ENCODE results near the gene JMJD8. TPM values are rescaled to one million over a fixed set of nuclear protein-coding genes. Genes with fewer than 3 reads are reported as not detected.

The JMJD8 gene
- total RNA-seq, 1 donor from 2014 or later: 158 TPM

DNA sequence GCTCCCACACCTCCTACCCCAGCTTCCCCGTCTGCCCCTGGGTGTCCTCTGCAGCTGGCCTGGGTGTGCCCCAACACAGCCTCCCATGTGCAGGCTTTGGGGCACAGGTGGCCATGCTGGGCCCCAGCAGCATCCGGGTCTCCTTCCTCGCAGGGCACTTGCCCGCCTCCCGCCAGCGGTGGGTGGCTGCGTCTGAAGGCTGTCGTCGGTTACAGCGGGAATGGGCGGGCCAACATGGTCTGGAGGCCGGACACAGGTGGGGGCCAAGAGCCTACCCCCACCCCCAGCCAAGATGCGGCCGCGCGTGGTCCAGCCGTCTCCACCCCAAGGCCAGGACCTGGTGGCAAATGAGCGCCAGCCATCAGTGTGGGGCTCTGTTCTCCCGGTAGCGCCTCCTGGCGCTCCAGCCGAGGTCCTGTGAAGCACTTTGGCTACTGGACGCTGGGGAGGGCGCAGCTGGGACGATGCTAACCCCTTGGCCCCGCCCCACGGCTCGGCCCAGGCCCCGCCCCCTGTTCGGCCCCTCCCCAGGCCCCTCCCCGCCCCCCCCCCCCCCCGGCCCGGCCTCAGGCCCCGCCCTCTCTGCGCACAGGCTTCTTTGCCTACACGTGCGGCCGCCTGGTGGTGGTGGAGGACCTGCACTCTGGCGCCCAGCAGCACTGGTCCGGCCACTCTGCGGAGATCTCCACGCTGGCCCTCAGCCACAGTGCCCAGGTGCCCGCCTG is 23.5 kb downstream of the JMJD8 start:
- H3K27me3 ChIP-seq: no peaks in the 10 kb centered on the region
- TF ChIP-seq, protein P1, sequence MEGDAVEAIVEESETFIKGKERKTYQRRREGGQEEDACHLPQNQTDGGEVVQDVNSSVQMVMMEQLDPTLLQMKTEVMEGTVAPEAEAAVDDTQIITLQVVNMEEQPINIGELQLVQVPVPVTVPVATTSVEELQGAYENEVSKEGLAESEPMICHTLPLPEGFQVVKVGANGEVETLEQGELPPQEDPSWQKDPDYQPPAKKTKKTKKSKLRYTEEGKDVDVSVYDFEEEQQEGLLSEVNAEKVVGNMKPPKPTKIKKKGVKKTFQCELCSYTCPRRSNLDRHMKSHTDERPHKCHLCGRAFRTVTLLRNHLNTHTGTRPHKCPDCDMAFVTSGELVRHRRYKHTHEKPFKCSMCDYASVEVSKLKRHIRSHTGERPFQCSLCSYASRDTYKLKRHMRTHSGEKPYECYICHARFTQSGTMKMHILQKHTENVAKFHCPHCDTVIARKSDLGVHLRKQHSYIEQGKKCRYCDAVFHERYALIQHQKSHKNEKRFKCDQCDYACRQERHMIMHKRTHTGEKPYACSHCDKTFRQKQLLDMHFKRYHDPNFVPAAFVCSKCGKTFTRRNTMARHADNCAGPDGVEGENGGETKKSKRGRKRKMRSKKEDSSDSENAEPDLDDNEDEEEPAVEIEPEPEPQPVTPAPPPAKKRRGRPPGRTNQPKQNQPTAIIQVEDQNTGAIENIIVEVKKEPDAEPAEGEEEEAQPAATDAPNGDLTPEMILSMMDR (IDR thresholded peaks at IDR 0.05): peak; percentile 37 to 59 (median 38)
- H3K9me3 ChIP-seq: no peaks in the 10 kb centered on the region
- intact Hi-C loops (cut with DNase I): loop anchor here (2.0 to 10.0 kb wide), 2 partner anchors 24 to 266 kb away; partner anchors contain the start of genes METTL26 and NME4
- peaks cover 0 to 2% of the 10 kb centered on the region in 2 donors for H3K36me3 ChIP-seq
- H3K27ac ChIP-seq: peak overlapping the region; percentile 59 to 78
- peak in 1 of 2 donors; percentile 91 for DNase-seq (ENCODE audit: low spot score in 2 of 2)
- H3K4me3 ChIP-seq: peak overlapping the region; percentile 15 to 46
- H3K4me1 ChIP-seq: peaks cover 0 to 5% of the 10 kb centered on the region in 2 donors

DNA sequence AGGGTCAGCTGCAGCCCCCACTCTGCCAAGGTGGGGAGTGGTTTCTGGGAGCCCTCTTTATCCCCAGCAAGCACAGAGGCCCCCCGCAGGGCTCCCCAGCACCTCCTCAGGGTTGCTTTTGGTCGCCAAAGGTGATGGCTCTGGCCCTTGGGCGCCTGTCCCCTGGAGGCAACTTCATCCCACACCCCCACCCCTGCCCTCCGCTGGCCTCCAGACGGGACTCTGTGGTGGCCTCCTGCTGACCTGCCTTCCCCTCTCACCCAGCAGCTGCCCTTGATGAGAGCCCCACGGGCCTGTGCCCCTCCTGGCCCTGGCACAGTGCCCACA is 24.0 kb downstream of the JMJD8 start:
- Histone ChIP-seq H3K9me3 (no peaks in the 10 kb centered on the region), H3K4me3 (peak overlapping the region in 1 of 2 donors; percentile 46), H3K27me3 (no peaks in the 10 kb centered on the region), H3K4me1 (peaks cover 0 to 5% of the 10 kb centered on the region in 2 donors), H3K36me3 (peaks cover 3 to 7% of the 10 kb centered on the region in 2 donors), H3K27ac (peak overlapping the region; percentile 59 to 78)
- no peak for DNase-seq (ENCODE audit: low spot score in 2 of 2)
- intact Hi-C loops (cut with DNase I): loop anchor here (2.0 to 10.0 kb wide), 2 partner anchors 23 to 265 kb away; partner anchors contain the start of genes METTL26 and NME4
- TF ChIP-seq, protein P1 (IDR thresholded peaks at IDR 0.05): no peak

- peaks cover 0 to 5% of the 10 kb centered on the region in 2 donors for H3K4me1 ChIP-seq
- peaks cover 4 to 7% of the 10 kb centered on the region in 2 donors for H3K36me3 ChIP-seq
- no peak for DNase-seq (ENCODE audit: low spot score in 2 of 2)
- intact Hi-C loops (cut with DNase I): loop anchor here (2.0 to 10.0 kb wide), 2 partner anchors 23 to 265 kb away; partner anchors contain the start of genes METTL26 and NME4
- TF ChIP-seq, protein P1 (IDR thresholded peaks at IDR 0.05): no peak
- H3K27me3 ChIP-seq: no peaks in the 10 kb centered on the region
- no peaks in the 10 kb centered on the region for H3K9me3 ChIP-seq
- no peak overlapping the region for H3K27ac ChIP-seq
- no peak overlapping the region for H3K4me3 ChIP-seq
Observed at GRCh38 chr16:659618-660017, 24.5 kb downstream of the JMJD8 start.

DNA sequence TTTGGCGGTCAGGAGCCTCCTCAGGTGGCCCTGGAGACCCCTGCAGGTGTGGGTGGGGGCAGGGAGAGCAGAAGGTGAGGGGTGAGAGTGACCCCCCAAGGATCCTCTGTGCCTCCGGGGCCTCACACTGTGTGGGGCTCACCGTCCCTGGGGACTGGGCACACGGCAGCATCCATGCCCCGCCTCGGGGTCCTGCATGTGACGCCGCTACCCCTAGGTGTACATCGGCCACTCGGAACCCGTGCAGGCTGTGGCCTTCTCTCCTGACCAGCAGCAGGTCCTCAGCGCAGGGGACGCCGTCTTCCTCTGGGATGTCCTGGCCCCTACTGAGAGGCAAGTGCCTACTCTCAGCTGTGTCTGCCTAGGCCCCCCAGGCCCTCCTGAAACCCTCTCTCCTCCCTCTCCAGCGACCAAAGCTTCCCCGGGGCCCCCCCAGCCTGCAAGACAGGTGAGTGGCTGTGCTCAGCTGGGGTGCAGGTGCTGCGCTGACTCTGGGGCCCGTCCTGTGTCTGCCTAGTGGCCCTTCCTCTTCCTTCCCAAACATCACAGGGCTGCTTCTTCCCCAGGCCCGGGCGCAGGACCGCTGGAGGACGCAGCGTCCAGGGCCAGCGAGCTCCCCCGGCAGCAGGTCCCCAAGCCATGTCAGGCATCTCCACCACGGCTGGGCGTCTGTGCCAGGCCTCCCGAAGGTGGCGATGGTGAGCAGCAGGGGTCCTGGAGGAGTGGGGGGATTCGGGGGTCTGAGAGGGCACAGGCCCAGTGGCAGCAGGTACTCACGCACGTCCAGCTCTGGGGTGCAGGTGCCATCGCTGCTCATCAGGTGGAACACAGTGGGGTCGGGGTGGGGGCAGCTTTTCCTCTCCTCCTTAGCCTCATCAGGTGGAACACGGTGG is 25.2 kb downstream of the JMJD8 start:
- H3K27ac ChIP-seq: no peak overlapping the region
- intact Hi-C loops (cut with DNase I): no loop called here
- peaks cover 0 to 5% of the 10 kb centered on the region in 2 donors for H3K4me1 ChIP-seq
- peaks cover 4 to 7% of the 10 kb centered on the region in 2 donors for H3K36me3 ChIP-seq
- DNase-seq (ENCODE audit: low spot score in 2 of 2): no peak
- no peaks in the 10 kb centered on the region for H3K9me3 ChIP-seq
- TF ChIP-seq, protein P1 (IDR thresholded peaks at IDR 0.05): no peak
- no peaks in the 10 kb centered on the region for H3K27me3 ChIP-seq
- H3K4me3 ChIP-seq: no peak overlapping the region

GRCh38 chr16:657487-657886 is 26.6 kb downstream of the JMJD8 start:
- Histone ChIP-seq H3K9me3 (no peaks in the 10 kb centered on the region), H3K27ac (no peak overlapping the region), H3K36me3 (peaks cover 4 to 7% of the 10 kb centered on the region in 2 donors), H3K27me3 (no peaks in the 10 kb centered on the region), H3K4me3 (no peak overlapping the region), H3K4me1 (peaks cover 0 to 5% of the 10 kb centered on the region in 2 donors)
- intact Hi-C loops (cut with DNase I): no loop called here
- no peak for DNase-seq (ENCODE audit: low spot score in 2 of 2)
- TF ChIP-seq, protein P1 (IDR thresholded peaks at IDR 0.05): no peak
